GM18511 (cell line): ENCODE results near the gene NCOA1.
"Not testable (repeated sequence)": the region's sequence is repeated elsewhere in the genome, so short reads cannot be mapped to it uniquely, and the experiment has no call there.

Experiments
- ATAC-seq: cut with Tn5 transposase; IDR thresholded peaks from one replicate; pipeline ENCODE4 v1.9.1; 2021; ENCODE audit warnings: mild to moderate bottlenecking, moderate library complexity; ENCODE audit not compliant: unreplicated experiment

The NCOA1 gene

DNA sequence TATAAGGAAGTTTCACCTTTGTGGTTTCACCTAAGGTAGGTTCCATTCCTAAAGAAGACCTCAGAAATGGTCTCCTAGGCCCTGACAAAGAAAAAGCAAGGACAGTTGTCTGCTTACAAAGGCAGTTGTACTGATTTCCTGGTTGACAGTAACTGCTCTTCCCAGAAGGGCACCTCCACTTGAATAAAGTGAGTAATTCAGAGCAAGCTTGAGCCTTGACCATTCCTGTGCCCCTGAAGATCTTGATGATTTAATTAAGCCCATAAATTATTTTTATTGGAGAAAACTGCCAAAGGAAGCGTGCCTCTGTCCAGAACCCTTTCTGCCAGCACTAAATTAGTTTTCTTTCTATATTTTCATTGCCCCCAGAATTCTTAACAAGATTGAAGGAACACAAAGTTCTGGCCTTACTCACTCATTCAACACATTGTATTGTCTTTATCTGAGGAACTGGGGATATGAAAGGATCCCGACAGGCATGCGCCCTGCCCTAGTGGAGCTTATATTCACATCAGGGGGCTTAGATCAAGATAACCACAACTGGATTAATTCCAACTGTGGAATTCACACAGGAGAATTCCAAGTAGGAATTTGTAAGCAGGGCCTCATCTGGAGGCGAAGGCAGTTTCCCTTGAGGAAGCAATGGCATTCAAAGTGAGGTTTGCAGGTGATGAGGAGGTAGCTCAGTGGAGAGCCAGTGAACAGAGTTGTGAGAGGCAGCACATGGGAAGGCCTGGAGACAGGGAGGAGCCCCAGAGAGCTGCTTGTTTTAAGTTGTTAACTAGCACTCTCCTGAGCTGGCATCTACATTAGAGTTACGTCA is 280.9 kb downstream of the NCOA1 start:
- no peak for ATAC-seq

DNA sequence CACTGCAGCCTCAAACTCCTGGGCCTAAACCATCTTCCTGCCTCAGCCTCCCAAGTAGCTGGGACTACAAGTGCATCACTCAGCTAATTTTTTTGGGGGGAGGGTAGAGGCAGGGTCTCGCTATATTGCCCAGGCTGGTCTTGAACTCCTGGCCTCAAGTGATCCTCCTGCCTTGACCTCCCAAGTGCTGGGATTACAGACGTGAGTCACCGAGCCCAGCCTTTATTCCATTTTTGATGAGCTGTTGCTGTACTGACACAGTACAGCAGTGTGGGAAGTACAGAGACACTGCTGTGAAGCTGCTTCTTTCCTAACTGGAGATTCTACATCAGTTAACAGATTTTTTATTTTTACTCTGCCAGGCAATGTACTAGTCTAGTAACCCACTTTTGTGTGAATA is 283.3 kb downstream of the NCOA1 start:
- no peak for ATAC-seq

DNA sequence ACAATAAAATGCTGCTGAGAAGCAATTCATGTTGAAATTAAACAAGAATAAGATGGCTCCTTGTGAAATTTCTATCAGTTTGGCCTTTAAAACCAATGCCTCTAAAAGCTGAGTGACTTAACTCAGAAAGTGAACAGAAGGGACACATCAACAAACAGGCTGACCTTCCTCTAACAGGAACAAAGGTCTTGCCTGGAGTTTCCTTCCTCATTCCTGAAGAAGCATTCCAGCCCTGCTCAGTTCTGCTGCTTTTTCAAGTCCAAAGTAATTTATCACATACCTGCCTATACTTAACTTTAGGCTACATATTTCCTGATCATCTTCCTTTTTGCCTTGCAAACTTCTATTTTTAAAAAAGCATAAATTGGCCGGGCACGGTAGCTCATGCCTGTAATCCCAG is 288.1 kb downstream of the NCOA1 start:
- ATAC-seq, result no peak

DNA sequence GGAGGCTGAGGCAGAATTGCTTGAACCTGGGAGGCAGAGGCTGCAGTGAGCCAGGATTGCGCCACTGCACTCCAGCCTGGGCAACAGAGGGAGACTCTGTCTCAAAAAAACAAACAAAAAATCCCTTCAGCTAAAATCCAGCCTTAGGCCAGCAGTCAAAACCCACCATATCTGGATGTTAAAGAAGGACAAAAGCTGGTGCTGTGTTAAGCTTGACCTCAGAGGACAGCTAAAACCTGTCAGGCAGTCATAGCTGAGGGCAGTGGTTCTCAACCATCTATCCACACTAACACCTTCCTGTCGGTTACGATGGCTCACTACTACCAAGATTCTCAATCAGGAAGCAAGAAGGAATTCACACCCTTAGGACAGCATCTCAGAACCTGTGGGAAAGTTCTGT is 292.6 kb downstream of the NCOA1 start:
- ATAC-seq, result no peak

DNA sequence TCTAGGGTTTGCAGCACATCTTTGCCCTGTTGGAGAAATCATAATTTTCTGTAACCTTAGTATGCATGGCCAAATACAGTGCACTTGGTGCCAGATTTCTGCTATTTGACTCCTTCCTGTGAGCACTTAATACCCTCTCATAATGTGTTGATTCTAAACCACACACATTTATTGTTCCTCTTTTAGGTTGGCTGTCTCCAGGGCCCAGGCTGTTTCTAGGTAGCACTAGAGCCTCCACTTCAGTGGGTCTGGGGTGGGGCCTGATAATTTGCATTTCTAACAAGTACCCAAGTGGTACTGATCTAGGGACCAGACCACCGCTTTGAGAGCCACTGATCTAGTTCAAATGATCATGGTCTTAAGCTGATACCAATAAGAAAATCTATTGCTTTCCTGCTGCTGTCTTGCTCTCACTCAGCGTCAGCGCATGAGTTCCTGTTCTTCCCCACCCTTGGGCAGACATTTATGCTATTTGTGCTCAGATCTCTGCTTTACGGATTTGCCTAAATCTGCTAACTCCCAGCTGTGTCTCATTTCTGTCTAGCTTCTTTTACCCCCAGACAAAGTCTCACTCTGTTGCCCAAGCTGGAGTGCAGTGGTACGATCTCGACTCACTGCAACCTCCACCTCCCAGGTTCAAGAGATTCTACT is 294.7 kb downstream of the NCOA1 start:
- peak; percentile 98 for ATAC-seq

DNA sequence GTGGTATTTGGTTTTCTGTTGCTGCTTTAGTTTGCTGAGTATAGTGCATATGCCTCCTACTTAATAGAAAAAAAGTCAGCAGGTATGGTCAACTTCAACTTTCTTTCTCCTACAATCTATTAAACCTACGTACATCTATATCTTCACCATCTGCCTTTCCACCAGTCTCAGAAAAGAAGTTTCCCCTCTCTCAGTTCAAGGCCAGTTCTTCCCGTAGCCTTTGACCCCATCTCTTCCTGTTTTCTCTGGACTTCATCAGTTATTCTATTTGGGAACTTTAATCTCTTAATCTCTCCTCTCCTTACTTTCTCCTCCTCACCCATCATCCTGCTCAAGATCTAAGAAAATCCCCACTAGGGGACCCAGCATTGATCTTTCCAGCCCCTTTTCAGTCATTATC is 296.5 kb downstream of the NCOA1 start:
- no peak for ATAC-seq

DNA sequence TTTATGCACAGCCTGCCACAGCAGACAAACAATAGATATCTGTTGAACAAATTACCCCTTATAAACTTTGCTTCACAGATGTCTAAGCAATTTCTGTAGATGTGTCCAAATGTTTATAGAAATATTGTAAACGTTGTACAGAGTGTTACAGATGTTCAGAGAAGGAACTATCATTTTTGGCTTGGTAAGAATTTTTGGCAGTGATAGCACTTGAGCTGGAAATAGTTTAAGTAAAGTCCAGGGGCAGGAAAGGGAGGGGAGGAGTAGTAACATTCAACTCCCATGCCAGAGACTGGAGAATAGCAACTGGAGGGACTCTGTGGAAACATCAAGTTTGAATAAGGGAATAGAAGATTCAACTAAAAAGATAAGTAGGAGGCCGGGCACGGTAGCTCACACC is 297.8 kb downstream of the NCOA1 start:
- no peak for ATAC-seq

DNA sequence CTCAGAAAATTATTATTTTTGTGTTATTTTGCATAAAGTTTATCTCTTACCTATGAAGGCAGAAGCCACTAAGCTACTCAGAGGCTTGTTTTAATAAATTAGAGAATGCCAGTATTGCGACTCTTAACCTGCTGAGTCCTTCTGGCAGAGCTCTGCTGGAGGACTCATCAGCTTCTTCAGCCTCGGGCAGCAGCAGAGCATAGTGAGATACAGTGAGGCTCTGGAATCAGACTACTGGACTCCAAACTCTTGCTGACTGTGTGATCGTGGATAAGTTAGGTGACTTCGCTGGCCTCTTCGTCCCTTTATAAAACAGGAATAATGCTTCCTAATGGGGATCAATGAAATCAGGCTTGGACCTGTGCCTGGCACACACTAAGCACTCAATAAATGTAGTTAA is 300.4 kb downstream of the NCOA1 start:
- ATAC-seq, result no peak

DNA sequence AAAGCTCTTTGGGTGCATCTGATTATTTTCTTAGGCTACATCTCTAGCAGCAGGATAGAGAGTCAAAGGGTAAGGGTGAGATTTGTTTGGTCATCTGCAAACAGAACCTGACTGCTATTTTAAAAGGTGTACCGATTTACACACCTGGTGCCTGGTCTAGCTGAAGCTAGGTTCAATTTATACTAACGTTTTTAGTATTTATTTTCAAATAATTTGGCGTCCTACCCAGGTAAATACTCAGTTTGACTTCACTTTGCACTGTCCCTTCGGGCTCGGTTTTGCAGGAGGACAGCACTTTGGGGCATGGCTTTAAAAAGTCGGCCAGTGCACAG is 301.5 kb downstream of the NCOA1 start:
- no peak for ATAC-seq

DNA sequence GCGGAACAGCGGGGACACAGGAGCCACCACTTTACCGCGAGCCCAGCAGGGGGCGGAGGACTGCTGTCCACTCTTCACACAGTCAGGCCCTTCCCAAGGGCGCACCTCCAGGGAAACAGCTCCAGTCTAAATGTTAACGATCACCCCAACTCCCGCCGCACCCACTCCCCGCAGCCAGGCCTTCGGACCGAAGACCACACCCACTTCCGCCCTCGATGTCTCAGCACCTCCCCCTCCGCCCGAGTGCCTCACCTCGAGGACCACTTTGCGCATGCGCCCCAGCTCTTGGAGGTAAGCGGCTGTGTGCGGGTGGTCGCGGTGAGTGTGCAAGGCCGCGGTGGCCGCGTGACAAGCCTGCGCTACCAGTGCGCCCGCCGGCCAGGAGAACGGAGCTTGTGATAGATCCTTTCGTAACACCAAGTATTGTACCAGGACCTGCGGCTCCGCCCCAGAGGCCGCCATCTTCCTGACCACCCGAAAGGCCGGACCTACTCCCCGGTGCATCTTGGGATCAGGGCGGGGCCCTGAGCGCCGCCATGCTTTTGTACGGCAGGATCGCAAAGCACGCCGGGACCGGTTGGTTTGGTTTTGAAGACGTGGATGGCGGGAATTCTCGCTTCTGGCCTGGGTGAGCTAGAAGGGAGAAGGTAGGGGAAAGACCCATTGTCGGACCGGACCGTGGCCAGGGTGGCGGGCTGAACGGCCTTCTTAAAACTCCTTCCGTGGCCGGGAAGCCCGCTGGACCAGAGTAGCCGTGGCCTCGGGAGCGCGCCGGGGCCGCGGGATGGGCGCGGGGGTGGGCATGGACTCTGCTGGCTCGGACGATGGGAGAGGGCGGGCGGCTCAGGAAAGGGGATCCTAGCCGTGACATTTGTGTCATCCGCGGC is 302.1 kb downstream of the NCOA1 start, which contains the start of the genes CENPO and PTRHD1:
Gene CENPO (plus strand): TSS at position 552 of the 887 bp plus-strand sequence. CDS start 495 bp downstream, outside the sequence.
Gene PTRHD1 (minus strand): TSS at position 518 of the 887 bp plus-strand sequence. CDS start 14 bp downstream, at position 504.
- peak; percentile 95 for ATAC-seq

DNA sequence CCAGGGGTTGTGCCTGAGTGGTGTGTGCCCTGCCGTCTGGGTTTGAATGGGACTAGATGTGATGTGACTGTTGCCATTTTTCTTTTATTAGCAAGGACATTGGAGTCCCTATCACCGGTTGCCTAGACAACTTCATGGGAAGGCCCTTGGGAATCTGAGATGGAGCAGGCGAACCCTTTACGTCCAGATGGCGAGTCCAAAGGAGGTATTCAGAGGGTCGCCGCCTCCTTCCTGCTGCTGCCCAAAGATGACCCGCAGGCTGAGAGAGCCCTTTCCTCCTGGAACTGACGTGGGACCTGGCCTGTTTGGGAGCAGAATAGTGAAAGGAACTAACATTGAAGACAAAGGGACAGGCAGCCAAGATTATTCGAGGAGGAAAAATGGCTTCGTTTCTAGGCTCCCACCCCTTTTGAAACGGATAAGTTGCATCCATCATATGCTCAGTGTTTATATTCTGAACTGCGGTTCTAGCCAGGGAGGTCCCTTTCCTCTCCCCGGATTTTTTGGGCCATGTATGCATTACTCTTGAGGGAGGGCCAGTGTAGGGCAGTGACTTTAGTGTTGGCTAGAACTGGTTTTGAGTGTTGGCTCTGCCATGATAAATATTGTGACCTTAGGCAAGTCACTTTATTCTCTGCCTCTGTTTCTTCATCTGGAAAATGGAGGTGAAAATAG is 302.8 kb downstream of the NCOA1 start:
- no peak for ATAC-seq

DNA sequence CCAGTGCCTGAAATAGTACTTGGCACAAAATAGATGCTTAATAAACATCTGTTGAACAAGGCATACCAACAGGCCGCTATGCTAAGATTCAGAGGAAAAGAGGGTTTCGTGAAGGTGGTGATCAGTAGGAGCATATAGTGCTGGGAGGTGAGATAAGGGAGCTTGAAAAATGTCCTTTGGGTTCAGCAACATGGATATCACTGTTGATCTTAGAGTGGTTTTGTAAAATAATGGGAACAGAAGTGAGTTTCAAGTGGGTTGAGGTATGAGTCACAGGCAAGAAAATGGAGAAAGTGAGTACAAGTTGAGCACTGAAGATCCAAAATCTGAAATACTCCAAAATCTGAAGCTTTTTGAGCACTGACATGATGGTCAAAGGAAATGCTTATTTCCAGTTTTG is 306.6 kb downstream of the NCOA1 start:
- ATAC-seq, result no peak

DNA sequence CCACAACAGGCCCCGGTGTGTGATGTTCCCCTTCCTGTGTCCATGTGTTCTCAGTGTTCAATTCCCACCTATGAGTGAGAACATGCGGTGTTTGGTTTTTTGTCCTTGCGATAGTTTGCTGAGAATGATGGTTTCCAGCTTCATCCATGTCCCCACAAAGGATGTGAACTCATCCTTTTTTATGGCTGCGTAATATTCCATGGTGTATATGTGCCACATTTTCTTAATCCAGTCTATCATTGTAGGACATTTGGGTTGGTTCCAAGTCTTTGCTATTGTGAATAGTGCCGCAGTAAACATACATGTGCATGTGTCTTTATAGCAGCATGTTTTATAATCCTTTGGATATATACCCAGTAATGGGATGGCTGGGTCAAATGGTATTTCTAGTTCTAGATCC is 309.4 kb downstream of the NCOA1 start:
- not testable (repeated sequence) for ATAC-seq

DNA sequence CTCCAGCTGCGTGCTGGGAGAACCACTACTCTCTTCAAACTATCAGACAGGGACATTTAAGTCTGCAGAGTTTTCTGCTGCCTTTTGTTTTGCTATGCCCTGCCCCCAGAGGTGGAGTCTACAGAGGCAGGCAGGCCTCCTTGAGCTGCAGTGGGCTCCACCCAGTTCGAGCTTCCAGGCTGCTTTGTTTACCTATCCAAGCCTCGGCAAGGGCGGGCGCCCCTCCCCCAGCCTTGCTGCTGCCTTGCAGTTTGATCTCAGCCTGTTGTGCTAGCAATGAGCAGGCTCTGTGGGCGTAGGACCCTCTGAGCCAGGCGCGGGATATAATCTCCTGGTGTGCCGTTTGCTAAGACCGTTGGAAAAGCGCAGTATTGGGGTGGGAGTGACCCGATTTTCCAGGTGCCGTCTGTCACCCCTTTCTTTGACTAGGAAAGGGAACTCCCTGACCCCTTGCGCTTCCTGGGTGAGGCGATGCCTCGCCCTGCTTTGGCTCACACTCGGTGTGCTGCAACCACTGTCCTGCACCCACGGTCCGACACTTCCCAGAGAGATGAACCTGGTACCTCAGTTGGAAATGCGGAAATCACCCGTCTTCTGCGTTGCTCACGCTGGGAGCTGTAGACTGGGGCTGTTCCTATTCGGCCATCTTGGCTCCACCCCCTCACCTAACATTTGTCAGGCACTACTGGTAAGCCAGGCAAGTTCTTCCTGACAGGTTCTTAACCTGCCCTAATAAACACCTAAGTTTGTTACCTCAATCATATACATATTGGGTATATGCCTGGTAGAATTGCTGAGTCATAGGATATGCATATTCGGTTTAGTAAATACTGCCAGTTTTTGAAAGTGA is 315.0 kb downstream of the NCOA1 start:
- ATAC-seq, result not testable (repeated sequence)

DNA sequence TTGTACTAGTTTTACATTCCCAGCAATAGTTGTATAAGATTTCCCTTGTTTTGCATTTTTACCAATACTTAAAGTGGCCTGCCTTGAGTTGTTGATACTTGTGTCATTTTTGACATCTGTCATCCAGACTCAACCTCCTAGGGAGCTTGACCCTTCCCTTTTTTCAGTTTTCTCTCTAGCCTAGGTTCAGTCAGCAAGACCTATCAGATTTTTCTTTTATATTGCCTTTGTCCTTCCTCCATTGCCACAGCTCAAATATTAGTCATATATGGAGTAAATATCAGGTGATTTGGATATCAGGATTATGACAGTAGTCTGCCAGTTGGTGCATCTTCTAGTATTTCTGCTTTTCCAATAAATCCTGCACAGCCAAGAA is 315.6 kb downstream of the NCOA1 start:
- no peak for ATAC-seq

DNA sequence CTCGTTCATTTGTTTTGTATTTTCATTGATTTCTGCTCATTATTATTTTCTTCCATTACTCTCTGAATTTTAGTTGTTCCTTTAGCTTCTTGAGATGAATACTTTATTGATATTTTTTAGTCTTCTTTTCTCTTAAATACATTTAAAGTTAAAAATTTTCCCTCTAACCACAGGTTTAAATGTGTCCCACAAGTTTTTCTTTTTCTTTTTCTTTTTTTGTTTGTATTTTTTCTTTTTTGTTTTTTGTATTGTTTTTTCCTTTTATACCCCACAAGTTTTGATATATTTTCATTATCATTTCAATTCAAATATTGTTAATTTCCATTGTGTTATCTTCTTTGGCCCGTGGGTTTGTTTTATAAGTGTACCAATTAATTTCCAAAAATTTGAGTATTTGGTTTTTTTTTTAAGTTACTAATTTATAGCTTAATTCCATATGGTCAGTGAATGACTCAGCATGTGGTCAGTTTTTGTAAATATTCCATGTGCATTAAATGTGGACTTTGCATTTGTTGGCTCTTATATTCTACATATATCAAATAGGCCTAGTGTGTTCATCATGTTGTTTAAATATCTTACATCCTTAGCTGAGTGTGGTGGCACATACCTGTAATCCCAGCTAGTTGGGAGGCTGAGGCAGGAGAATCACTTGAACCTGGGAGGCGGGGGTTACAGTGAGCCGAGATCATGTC is 318.4 kb downstream of the NCOA1 start:
- no peak for ATAC-seq

DNA sequence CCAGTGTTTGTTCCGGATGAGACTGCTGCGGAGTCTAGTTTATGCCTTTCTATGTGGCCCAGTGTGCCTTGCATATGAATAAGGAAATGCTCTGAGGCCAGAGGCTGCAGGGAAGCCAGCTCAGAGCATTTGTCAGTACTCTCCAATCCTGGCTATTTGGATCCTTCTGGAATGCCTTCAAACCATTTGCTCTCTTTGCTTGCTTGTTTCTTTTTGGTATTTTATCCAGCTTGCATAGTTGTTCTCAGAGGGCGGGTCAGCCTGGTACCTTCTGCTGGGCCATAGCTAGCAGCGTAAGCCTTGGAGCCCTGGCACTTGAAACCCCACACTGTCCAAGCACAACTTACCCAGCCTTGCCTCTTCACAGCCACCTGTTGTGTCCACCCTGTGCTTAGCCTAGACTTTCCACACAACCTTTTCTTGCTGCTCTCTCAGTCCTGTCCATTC is 322.7 kb downstream of the NCOA1 start:
- ATAC-seq, result no peak

DNA sequence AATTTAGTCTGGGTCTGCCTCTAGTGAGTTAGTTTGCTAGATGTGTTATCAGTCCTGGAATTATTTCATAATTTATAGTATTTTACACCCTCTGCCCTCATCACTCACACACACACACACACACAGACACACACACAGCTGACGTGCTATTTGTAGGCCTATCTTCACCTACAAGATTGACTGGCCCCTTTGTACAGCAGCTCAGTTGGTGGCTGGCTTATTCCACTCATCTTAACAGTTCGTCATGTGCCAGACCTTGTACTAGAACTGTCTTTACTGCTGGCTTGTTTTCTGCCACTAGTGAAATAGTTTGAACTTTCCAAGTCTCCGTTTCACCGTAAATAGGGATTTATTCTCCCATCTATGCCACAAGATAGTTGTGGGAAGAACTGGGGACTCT is 323.5 kb downstream of the NCOA1 start:
- no peak for ATAC-seq

DNA sequence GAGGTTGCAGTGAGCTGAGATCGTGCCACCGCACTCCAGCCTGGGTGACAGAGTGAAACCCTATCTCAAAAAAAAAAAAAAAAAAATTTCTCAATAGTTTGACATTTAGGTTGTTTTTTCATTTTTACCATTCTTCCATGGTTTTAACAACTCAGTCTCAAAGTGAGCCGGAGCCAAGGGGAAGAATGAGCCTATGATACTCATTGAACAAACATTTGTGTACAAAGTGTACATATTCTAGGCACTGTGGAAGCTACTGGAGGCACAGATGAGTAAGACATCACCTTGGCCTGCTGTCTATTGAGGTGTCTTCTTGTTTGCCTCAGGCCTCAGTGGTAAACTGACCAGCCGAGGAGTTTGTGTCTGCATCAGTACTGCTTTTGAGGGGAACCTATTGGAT is 324.1 kb downstream of the NCOA1 start:
- ATAC-seq, result no peak
